Ramos (cell line): ENCODE data around the gene SCAMP2.
"Not testable (repeated sequence)": the region's sequence is repeated elsewhere in the genome, so short reads cannot be mapped to it uniquely, and the experiment has no call there.

Source experiments
- in situ Hi-C: fragments of 300-500 bp; cut with MboI; formaldehyde crosslinking; loops from one replicate; pipeline ENCODE4 v1.14.3; 2022; ENCODE audit warnings: low sequenced_read_pairs; ENCODE audit not compliant: unreplicated experiment

SCAMP2 gene, protein sequence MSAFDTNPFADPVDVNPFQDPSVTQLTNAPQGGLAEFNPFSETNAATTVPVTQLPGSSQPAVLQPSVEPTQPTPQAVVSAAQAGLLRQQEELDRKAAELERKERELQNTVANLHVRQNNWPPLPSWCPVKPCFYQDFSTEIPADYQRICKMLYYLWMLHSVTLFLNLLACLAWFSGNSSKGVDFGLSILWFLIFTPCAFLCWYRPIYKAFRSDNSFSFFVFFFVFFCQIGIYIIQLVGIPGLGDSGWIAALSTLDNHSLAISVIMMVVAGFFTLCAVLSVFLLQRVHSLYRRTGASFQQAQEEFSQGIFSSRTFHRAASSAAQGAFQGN

DNA sequence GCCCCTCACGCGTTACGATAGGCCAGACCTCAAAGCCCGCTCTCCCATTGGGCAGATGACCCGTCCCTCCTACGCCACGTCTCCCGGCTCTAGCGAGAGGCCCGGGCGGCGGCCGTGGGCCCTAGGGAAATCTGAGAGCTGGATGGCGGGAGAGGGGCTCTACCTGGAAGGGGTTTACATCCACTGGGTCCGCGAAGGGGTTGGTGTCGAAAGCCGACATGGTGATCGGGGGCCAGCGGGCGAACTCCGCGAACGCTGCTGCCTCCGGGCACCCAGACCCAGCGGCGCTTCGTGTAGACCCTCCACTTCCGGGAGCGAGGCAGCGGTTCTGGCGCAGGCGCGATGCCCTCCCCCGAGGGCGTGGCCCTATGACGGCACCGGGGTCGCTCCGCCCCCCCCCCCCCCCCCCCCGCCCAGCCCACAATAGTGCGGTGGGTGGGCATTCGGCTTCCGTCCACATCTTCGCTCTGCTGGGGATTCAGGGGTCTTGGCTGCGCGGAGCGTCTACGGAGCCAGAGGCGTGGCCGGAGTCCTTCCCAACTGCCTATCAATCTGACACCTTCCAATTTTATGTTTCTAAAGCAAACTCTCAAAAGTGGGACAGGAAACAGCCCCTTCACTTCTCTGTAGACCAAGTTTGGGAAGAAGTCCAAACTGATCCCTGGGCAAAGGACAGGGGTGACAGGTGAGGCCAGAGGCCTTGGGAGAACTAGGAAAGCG is at the start of gene SCAMP2:
Gene SCAMP2, minus strand, starts transcription at position 330 of the 720 bp plus-strand sequence. Its CDS starts 110 bp downstream, at position 220.
- in situ Hi-C loops = no loop called here

DNA sequence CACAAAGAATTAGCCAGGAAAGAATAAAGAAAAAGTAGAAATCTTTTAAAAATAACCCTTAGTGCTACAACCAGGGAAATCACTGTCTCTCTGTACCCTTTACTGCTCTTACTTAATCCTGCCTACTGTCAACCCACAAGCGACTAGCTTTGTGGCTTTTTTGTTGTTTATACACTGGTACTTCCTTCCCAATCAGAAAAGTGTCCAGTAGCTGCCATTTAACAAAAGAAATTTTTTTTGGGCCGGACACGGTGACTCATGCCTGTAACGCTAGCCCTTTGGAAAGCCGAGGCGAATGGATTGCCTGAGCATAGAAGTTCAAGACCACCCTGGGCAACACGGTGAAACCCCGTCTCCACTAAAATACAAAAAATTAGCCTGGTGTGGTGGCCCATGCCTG is 47.3 kb upstream of the SCAMP2 start:
- in situ Hi-C loops = no loop called here

DNA sequence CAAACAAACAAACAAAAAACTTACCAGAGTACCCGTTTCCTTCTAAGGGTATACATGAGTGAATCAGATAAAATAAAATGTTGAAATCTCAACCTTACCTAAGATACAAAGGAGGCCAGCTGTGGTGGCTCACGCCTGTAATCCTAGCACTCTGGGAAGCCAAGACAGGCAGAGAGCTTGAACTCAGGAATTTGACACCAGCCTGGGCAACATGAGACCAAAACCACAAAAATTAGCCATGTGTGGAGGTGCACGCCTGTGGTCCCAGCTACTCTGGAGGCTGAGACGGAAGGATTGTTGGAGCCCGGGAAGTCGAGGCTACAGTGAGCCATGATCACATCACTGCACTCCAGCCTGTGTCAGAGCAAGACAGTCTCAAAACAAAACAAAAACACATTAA is 44.5 kb upstream of the SCAMP2 start:
- in situ Hi-C loops = no loop called here

DNA sequence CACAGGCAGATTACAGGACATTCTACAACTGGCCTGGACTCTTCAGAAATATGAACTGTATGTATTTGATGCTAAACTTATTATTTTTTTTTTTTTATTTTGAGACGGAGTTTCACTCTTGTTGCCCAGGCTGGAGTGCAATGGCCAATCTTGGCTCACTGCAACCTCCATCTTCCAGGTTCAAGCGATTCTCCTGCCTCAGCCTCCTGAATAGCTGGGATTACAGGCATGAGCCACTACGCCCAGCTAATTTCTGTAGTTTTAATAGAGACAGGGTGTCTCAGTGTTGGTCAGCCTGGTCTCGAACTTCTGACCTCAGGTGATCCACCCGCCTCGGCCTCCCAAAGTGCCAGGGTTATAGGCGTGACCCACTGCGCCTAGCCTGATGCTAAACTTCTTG is 40.6 kb upstream of the SCAMP2 start:
- in situ Hi-C loops = not testable (repeated sequence)

DNA sequence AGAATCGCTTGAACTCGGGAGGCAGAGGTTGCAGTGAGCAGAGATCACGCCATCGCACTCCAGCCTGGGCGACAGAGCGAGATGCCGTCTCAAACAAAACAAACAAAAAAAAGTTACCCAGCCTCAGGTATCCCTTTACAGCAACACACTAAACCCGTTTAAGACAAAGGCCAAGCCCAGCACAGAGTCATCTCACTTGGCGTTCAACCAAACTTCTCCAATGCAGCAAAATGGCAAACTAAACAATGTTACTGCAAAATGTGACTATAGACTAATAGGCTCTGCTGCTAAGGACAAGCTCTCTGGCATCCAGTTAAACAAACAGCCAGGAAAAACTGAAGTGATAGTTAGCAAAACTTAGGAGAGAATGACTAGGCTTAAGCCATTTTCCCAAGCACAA is 39.9 kb upstream of the SCAMP2 start:
- in situ Hi-C loops = no loop called here

DNA sequence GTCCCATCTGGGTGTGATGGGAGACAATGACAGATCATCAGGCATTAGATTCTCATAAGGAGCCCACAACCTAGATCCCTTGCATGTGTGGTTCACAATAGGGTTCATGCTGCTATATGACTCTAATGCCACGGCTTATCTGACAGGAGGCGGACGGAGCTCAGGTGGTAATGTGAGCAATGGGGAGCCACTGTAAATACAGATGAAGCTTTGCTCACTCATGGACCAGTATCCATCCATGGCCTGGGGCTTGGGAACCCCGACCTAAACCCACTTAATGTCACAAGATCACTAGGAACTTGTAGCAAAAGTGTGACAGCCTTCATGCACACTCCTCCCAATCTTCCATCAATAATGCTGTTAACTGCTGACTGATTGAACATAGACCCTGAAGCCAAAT is 35.5 kb upstream of the SCAMP2 start:
- in situ Hi-C loops = no loop called here

DNA sequence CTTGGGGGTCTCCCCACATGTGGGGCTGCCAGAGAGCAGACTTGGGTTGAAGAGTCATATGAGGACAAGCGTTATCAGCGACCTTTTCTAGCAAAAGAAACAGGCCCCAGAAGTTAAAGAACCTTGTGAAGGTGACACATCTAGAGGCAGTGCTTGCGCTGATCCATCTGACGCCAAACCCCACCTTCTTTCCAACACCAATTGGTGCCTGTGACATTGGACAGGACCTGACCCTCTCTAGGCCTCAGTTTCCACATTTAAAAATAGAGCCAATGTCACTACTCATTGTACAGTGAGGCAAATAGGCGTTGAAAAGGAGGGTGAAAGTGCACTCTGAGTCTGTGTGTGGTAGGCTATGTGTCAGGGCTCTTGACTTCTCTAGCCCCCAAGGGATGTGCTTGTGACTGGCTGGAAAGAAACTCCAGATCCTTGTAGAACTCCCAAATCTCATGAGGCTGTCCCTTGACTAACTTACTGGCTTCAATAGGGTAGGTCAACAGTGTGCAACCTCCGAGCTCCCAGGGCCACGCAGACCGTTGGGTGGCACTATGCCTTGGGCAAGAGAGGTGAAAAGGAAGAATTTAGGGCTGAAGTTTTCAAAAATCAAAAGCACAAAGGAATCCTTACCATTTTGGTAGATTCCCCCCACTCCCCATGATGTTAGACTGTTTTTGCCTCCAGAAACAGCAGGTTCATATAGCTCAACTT is 34.2 kb upstream of the SCAMP2 start:
- in situ Hi-C loops = no loop called here

DNA sequence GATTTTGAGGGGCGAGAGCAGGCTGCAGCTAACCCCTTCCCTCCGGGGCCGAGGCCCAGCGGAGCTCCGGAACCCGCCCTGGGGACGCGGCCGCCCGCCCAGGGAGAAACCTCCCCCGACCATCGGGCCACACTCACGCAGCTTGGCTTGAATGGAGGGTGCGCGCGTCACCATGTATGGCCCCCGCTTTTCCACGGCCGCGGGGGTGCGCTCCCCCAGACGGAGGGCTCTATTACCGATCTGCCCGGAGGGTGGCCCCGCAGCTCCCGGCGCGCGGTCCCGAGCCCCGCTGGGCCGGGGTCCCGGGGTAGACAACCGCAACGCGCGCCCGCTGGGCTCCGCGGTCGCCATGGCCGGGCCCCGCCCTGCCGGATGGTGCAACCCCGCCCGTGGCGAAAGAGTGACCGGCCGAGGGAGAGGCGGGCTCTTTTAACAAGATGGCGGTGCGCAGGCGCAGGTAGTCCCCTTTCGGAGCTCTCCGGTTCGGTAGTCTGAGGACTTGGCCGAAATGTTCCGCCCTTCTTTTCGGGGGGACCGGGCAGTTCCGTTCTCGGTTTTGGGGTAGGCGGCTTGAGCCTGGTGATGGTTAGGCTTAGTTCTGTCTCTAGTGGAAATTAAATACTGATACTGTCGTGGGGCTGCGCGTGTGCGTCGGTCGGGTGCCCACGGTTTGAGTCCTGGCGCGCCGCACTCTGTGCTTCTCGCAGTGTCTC is 33.4 kb upstream of the SCAMP2 start, which contains the start of gene FAM219B:
Gene FAM219B, minus strand, starts transcription at position 402 of the 713 bp plus-strand sequence. Its CDS starts 51 bp downstream, at position 351.
- in situ Hi-C loops = no loop called here

DNA sequence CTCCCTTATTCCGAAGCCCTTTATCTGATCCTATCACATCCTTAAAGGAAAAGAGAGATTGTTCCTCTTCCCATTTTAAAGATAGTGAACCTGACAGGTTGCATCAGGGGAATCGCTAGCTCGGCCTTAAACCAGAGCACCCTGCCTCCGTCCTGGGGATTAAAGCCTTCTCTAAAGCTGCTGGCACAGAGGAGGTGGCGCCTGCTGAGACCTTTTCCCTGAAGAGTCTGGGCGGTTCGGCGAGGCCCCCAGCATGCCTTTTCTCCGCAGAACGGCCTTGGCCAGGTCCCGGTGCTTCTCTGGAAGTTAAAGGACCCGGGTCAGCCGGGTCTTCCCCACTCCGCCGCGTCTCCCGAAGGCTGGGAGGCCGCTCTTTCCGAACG is 32.9 kb upstream of the SCAMP2 start:
- in situ Hi-C loops = no loop called here

DNA sequence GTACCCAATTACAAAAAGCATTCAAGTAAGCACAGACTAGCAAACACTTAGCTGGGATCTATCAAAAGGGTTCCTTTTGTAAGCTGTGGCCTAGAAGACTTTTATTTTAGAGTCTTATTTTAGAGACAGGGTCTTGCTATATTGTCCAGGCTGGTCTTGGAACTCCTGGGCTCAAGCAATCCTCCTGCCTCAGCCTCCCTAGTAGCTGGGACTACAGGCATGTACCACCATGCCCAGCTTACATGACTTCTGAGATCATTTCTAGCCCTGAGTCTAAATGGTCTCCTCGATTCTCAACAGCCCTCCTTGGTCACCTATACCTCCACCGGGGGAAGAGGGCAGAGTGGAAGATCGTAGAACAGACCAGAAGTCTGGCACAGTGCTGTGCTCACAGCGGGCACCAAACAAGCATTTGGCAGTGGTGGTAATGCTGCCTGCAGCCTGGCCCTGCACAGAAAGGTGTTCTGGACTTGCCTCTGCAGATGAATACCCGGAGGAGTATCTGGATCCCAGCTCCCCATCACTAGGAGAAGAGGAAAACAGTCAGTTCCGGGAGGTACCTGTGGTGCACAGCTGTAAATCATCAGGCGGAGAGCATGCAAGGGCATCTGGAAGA is 31.1 kb upstream of the SCAMP2 start:
- in situ Hi-C loops = no loop called here

DNA sequence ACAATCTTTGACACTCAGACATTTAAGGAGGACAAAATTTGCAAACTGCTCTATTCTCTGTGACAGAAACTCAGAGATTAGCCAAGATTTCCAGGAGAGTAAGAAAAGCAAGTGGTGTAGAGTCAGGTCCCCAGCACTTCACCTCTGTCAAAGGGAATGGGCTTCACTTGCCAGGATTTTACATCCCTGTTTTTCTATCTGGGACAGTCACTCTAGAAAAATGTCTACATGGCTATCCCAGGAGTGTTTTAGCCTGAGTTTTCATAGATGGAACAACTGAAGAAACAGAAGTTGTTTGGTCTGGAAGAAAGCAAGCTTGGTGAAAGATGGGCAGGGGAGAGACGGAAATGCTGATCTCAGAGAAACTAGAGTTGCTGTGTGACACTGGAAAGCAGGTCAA is 30.5 kb upstream of the SCAMP2 start:
- in situ Hi-C loops = no loop called here

DNA sequence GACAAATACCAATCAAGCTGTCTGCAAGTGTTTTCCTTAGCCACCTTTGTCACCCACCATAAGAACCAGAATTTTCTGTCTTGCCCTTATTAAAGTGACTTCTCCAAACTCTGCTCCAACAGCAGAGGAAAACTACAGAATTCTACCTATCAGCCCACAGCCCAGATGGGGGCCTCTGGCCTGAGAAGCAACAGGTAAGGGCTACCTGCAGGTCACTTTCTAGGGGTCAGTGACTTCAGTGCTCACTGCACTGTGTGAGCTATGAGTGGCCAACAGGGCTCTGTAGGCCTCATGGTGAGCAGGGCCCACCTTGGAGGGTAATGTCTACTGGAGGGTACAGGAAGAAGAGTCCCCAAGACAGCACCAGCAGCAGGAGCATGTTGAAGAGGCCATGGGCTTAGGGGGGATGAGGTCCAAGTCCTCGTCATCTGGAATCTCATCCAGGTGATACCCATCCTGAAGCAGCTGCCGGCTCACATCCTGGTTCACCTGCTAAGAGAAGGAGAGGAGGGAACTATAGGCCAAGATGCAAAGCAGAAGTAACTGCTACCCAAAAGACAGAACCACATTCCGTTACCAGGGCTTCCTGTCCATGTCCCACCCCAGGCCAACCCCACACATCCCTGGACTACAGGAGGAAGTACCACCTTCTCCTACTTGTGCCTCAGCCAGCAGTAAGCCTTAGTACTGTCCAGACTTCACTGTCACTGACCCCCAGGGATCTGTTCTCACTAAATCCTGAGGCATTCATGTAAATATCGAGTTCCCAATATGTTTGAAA is 29.3 kb upstream of the SCAMP2 start:
- in situ Hi-C loops = no loop called here

DNA sequence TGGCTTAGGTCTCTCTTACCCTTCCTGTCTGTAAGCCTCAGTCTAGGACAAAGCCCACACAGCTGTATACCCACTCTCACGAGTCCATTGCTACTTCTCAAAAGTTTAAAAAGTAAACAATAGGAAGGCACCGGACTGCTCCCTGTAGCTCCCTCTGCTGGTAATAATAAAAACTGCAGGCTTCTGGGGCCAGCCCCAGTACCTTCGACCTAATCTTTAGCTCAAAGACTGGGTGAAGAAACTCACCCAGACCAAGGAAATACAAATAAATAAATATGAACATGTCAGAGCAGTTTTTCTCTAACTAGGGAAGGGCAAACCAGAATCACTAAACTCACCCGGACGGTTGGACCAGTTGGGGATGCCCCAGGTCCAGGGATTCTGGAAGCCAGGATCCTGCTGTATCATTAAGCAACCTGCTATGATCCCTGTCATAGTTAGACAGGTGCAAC is 28.5 kb upstream of the SCAMP2 start:
- in situ Hi-C loops = no loop called here

DNA sequence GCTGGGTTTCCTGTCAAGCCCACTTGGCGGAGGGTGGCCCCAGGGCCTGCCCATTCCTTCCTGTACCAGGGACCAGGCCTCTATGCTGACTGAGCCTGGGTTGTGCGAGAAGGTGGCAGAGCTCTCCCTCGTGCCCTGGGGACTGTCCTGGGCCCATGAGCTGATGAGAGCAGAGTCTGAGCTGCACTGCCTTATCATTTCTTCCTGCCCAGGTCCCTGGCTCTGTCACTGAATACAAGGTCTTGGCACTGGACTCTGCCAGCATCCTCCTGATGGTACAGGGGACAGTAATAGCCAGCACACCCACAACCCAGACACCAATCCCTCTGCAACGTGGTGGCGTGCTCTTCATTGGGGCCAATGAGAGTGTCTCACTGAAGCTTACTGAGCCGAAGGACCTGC is 24.1 kb upstream of the SCAMP2 start:
- in situ Hi-C loops = no loop called here

DNA sequence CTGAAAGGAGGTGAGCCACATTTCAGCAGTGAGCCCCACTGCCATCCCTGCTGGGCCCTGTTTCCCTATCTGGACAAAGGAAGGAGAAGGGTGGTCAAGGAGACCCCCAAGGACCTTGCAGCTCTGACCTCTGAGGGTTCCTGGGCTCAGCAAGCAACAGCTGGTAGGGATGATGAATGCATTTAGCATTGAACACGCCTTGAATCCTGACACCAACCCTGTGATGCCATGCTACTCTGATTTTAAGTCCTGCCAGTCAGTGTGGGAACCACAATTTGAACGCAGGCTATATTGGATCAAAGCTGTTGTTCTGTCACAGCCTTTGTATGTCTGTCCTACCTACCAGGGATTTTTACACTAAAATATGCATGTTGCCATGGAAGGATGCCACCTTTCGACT is 23.2 kb upstream of the SCAMP2 start:
- in situ Hi-C loops = no loop called here

DNA sequence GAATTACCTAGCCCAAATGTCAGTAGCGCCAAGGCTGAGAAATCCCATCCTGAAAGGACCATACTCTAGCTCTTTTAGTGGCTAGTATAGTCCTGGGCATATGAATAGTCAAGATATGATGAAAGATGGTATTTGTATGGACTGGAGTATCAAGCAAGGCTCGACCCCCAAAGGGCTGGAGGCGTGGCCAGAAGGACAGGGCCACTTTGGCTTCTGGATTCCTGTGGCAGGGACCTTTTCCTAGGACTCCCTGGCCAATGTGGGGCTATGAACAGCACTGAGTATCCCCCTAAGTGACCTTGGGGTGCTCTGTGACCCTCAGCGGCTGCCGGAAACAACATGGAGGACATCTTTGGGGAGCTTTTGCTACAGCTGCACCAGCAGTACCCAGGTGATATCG is 22.7 kb upstream of the SCAMP2 start:
- in situ Hi-C loops = no loop called here

DNA sequence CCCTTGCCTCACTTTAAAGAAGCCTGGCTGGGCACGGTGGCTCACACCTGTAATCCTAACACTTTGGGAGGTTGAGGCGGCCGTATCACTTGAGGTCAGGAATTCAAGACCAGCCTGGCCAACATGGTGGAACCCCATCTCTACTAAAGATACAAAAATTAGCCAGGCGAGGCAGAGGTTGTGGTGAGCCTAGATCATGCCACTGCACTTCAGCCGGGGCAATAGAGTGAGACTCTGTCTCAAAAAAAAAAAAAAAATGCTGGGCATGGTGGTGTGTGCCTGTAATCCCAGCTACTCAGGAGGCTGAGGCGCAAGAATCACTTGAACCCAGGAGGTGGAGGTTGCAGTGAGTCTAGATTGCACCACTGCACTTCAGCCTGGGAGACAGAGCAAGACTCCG is 21.2 kb upstream of the SCAMP2 start:
- in situ Hi-C loops = not testable (repeated sequence)

DNA sequence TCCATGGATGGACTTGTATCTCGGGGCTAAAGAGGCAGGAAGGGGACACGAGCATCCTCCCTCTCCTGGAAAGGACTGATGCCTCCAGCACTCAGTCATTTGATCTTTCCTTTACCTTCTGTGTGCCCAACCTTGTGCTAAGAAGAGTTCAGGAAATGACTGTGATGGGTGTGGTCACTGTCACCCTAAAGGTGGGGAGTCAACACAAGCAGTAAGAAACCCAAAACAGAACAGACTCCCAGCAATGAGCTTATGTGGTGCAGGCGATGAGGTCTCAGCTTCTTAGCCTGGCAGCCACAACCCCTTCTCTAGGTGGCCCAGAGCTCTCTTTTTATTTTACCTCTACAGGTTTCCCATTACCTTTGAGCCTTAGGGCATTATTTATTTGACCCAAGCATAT is 20.5 kb upstream of the SCAMP2 start:
- in situ Hi-C loops = no loop called here

DNA sequence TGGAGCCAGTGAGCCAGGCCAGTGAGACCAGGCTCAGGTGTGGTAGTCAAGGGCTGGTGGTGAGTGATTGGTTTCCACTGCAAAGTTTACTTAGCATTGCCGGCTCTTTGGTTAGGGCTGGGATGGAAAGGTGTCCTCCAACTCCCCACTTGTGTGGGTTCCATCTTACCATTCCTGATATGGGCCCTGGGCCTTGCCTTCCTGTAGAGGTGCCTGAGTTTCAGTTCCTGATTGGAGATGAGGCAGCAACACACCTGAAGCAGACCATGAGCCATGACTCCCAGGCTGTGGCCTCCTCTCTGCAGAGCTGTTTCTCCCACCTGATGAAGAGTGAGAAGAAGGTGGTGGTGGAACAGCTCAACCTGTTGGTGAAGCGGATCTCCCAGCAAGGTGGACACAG is 19.8 kb upstream of the SCAMP2 start:
- in situ Hi-C loops = no loop called here
